ENCODE data around the gene AMN.
"Not testable (repeated sequence)": the region's sequence is repeated elsewhere in the genome, so short reads cannot be mapped to it uniquely, and the experiment has no call there.

AMN gene

GRCh38 chr14:102914474-102915291 lies 7.8 kb upstream of the AMN start:
- DNase-seq = no peak

- no peak for DNase-seq
Measured at GRCh38 chr14:102915292-102916110, 7.0 kb upstream of the AMN start.

DNA sequence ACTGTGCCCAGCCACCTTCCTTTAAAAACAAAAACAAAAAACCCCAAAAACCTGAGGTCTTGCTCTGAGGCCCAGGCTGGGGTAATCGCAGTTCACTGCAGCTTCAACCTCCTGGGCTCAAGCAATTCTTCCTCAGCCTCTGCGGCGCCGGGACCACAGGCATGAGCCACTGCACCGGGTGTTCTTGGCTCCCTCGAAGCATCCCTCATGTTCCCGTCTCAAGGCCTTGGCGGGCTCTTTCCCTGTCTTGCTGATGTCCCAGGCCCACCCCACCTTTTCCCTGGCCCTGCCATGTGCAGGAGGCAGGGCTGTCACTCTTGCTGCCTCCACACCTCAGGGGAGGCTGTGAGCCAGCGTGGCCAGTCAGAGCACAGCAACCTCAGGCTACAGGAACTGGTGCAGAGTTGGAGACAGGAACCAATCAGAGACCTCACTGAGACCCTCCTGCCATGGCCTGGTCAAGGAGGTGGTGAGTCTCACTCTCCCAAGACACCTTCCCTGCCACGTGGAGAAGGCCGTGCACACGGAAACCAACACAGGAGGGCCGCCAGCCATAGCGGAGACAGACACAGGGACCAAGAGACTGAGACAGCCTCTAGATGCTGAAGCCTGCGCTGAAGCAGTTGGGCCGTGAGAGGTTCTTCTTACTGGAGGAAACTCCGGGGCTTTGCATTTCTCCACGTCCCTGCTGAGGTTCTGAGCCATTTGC lies 6.0 kb upstream of the AMN start:
- DNase-seq = no peak

DNA sequence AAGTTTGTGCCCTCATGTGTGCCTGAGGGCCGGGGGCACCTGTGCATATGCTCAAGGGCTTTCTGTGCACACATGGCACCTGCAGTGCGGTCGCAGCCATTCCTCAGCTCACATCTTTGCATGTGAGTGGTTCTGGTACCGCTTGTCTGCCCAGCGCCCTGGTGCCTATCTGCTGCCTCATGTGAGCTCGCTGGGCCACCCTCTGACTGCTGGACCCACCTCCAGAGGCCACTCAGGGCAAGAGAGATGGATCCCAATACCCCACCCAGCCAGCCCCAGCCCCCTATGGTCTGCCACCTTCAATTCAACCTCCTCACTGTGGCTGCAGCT lies 5.4 kb upstream of the AMN start:
- DNase-seq = no peak

GRCh38 chr14:102917469-102918211 lies 4.8 kb upstream of the AMN start:
- DNase-seq = peak; percentile 29

- no peak for DNase-seq
Measured at GRCh38 chr14:102918438-102918837, 4.0 kb upstream of the AMN start.

GRCh38 chr14:102920273-102920997 lies 2.0 kb upstream of the AMN start:
- no peak for DNase-seq

DNA sequence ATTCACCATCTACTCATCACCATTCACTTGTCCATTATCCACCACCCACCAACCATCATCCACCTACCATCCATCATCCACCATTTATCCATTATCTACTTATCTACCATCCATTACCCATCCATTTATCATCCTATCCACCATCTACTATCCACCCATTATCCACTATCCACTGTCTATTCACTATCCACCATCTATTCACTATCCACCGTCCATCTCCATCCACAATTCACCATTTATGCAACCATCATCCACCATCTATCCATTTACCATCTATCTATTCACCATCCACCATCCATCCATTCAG lies 1.5 kb upstream of the AMN start:
- DNase-seq = no peak

- no peak for DNase-seq
Measured at GRCh38 chr14:102923201-102923924, 900 bp downstream of the AMN start.

- no peak for DNase-seq
Measured at GRCh38 chr14:102923925-102924486, 1.5 kb downstream of the AMN start.

GRCh38 chr14:102924632-102925588 lies 2.4 kb downstream of the AMN start:
- DNase-seq = no peak

DNA sequence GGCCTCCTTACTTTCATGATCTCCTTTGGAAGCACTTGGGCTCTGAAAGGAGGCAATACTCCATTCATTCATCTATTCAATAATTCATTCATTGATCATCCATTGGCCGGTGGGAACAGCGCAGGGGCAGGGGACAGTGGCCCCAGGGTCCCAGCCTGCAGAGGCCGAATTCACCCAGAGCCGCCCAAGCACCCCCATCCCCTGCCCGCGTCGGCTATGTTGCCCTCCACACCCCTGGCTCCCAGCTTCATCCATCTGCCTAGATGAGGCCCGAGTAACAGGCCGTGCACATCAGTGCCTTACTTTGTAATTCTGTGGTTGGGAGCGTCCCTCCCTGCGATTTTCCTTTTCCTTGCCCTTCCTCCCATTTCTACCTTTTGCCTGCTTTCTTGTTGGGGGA lies 3.2 kb downstream of the AMN start:
- DNase-seq = no peak

DNA sequence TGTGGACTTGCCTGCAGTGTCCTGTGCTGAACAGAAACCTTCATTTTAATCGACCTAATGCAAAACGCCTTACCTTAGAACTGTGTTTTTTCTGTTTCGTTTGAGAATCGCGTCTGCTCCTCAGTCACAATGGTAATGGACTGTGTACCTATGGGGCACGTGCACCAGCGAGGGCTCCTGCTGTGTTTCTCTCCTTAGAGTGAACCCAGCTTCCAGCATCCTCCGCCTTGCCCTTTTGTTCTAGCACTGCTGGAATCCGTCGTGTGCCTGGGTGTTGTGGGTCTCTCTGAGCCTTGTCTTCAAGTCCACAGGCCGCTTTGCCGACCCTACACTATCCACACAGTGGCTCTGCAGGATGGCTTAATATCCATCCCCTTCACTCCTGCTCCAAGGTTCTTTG lies 3.6 kb downstream of the AMN start:
- DNase-seq = no peak

DNA sequence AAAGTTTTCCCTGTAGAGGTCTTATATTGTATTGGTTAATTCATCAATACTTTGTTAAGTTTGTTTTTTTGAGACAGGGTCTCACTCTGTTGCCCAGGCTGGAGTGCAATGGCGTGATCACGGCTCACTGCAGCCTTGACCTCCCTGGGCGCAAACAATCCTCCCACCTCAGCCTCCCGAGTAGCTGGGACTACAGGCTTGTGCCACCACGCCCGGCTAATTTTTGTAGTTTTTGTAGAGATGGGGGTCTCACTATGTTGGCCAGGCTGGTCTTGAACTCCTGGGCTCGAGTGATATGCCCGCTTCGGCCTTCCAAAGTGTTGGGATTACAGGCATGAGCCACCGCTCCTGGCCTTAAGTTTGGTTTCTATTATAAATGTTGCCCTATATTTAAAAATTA lies 4.4 kb downstream of the AMN start:
- DNase-seq = not testable (repeated sequence)

- DNase-seq = no peak
Measured at GRCh38 chr14:102927346-102927877, 4.9 kb downstream of the AMN start.

DNA sequence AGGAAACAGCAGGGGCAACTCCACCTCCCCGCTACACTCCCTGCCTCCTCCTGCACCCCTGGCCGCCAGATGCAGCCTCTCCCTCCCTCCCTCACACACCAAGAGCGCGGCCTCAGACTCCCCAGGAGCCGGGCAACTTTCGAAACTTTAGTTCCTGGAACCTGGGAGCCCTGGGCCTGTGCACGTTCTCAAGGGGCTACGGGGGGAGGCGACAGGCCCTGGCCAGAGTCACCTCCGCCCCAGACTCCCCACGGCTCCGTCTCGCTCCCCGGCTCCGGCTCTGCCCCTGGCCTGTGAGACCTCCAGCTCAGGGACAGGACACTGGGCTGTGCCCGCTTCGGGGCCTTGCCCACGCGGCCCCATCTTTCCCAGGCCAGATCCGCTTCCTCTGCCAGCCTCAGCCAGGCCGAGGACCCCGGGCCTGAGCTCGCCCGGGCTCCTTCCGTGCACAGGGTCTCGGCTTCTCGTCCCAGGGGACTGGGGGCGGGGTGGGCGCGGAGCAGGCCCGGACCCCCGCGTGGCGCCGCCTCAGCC lies 5.5 kb downstream of the AMN start:
- no peak for DNase-seq

- peak; percentile 51 for DNase-seq
Measured at GRCh38 chr14:102928412-102929240, 6.2 kb downstream of the AMN start.

DNA sequence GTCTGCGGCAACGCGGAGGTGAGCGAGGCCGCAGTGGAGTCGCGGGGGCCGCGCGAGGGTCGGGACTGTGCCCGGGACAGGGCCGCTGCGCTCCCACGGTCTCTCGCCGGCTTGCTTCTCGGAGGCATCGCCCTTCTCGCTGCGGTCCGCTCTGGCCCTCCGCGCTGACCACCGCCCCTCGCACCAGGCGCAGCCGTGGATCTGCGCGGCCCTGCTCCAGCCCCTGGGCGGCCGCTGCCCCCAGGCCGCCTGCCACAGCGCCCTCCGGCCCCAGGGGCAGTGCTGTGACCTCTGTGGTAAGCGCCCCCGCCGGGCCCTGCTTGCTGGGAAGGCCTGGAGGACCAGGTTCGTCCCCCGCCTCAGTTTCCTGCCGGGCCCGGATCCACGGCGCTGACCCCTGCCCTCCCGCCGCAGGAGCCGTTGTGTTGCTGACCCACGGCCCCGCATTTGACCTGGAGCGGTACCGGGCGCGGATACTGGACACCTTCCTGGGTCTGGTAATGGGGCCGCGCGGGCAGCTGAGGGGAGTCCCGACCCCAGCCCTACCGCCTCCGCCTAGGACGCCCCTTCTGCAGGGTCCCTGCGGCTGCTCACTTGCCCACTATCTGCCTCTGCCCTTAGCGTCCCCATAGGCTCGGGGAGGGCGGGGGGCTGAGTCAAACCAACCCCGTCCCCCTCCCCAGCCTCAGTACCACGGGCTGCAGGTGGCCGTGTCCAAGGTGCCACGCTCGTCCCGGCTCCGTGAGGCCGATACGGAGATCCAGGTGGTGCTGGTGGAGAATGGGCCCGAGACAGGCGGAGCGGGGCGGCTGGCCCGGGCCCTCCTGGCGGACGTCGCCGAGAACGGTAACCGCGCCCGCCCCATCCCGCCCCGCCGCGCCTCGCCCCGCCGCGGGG lies 7.0 kb downstream of the AMN start:
- no peak for DNase-seq

All from DMS79 (cell line).